ENCODE data around the gene VIL1.

VIL1 gene

DNA sequence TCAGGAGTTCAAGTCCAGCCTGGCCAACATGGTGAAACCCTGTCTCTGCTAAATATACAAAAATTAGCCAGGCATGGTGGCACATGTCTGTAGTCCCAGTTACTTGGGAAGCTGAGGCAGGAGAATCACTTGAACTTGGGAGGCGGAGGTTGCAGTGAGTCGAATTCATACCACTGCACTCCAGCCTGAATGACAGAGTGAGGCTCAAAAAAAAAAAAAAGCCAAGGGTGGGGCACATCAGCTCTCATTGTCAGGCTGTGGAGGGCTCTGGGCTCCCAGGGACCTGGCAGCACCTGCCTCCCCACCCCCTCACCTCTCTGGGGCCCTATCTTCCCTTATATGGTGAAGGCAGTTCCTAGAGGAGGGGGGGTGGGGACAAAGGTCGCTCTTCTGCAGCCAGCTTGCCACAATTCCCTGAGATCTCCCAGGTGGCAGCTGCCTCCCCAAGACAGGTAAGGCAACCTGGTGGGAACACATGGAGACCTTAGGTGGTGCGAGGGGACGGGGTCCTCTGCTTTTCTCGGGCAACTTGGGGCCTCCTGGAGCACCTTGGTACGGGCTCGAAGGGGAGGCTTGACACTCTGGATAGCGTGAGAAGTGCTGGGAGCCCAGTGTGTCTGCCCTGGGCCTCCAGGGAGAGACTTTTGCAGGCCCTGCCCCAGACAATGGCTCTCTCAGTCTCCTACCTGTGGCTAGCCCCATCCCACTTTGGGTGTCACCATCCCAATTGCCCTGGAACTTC, at the start of gene VIL1:
Gene VIL1 (plus strand): TSS at position 407 of the 742 bp plus-strand sequence. CDS start 4,656 bp downstream, outside the sequence.
- DNase-seq (ENCODE audit: low spot score), result no peak

DNA sequence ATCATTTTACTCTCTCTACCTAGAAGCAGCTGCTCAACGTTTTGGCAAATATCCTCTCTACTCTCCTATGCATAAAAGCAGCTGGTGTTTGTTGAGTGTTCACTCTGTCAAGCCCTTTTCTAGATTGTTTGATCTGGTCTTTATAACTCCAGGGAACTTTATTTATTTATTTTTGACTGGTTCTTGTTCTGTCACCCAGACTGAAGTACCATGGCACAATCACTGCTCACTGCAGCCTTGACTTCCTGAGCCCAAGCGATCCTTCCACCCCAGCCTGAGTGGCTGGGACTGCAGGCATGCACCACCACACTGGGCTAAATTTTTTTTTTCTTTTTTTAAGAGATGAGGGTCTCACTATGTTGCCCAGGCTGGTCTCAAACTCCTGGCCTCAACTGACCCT, 49.6 kb upstream of the VIL1 start:
- no peak for DNase-seq (ENCODE audit: low spot score)

- DNase-seq (ENCODE audit: low spot score), result no peak
These were observed 48.4 kb upstream of the VIL1 start for GRCh38 chr2:218370410-218371063.

GRCh38 chr2:218371983-218372350, 47.0 kb upstream of the VIL1 start:
- no peak for DNase-seq (ENCODE audit: low spot score)

DNA sequence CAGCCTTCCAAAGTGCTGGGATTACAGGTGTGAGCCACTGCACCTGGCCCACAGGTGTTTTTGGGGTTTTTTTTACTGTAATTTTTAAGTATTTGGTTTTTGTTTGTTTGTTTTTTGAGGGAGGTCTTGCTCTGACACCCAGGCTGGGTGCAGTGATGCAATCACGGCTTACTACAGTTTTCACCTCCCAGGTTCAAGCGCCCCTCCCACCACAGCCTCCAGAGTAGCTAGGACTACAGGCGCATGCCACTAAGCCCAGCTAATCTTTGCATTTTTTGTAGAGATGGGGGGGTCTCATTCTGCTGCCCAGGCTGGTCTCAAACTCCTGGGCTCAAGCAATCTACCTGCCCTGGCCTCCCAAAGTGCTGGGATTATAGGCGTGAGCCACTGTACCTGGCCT, 44.1 kb upstream of the VIL1 start:
- no peak for DNase-seq (ENCODE audit: low spot score)

- no peak for DNase-seq (ENCODE audit: low spot score)
These were observed 43.7 kb upstream of the VIL1 start for GRCh38 chr2:218375212-218375611.

DNA sequence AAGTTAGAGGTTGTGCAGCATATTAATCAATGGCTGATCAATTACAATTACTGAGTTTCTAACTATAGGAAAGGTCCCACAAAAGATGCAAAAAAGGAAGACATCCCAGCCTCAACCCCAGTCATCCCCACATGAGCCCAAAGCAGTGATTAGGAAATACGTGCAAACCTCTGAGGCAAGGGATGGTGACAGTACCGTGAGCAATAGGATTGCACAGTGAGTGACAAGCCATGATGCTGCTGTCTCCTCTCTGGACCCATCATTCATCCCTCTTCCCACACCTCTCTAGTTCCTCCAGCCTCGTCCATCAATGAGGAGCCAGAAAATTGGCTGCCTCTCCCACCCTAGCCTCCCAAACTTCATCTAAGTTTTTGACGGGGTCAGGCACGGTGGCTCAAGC, 40.9 kb upstream of the VIL1 start:
- DNase-seq (ENCODE audit: low spot score), result no peak

DNA sequence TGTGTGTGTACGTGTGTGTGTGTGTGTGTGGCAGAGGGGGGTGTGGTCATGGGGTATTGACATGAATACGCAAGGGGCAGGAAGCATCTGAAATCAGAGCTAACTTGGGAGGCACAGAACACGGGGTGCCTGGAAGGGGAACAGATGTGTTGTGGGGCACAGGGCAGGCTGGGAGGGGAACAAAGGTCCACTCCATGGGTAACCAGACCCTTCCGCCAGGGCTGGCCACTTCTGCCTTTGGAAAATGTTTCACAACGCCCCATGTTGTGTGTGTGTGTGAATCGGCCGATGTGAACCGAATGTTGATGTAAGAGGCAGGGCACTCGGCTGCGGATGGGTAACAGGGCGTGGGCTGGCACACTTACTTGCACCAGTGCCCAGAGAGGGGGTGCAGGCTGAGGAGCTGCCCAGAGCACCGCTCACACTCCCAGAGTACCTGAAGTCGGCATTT, 37.0 kb upstream of the VIL1 start, which contains the start of gene SLC11A1:
Gene SLC11A1 (plus strand): TSS at position 358 of the 451 bp plus-strand sequence. CDS start 96 bp downstream, outside the sequence.
- DNase-seq (ENCODE audit: low spot score), result no peak

DNA sequence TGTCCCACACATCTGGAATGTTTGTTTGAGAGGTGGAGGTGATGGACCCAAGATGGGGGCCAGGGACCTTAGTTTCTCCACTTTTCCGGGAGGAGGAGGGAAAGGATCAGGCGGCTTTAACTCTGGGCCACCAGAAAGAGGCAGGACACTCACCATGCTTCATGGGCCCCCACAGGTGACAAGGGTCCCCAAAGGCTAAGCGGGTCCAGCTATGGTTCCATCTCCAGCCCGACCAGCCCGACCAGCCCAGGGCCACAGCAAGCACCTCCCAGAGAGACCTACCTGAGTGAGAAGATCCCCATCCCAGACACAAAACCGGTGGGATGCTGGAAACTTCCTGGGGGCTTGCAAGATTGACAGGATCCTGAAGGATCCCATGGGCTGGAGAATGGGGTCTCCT, 36.1 kb upstream of the VIL1 start:
- no peak for DNase-seq (ENCODE audit: low spot score)

DNA sequence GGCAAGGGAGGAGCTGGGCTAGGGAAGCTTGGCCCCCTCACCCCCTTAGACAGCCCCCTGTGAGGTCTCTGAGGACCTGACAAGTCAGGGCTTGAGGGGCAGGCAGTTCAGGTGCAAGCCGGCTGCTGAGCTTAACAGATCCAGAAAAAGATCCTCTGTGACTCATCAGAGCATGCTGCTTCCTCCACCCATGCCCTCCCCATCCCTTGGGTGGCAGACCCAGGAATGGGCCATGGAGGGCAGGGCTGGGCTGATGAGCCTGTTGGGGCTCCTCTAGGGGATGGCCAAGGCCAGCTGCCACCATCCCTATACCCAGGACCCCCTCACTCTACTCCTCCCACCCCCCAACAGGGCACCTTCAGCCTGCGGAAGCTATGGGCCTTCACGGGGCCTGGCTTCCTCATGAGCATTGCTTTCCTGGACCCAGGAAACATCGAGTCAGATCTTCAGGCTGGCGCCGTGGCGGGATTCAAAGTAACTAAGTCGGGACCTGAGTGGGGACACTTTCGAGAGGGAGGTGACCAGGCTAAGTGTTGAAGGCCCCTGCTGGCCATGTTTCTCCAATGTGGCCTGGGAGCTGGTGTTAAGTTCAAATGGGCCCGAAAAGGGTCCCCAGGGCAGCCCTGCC, 34.9 kb upstream of the VIL1 start:
- DNase-seq (ENCODE audit: low spot score), result no peak

- no peak for DNase-seq (ENCODE audit: low spot score)
These were observed 33.9 kb upstream of the VIL1 start for GRCh38 chr2:218384975-218385374.

DNA sequence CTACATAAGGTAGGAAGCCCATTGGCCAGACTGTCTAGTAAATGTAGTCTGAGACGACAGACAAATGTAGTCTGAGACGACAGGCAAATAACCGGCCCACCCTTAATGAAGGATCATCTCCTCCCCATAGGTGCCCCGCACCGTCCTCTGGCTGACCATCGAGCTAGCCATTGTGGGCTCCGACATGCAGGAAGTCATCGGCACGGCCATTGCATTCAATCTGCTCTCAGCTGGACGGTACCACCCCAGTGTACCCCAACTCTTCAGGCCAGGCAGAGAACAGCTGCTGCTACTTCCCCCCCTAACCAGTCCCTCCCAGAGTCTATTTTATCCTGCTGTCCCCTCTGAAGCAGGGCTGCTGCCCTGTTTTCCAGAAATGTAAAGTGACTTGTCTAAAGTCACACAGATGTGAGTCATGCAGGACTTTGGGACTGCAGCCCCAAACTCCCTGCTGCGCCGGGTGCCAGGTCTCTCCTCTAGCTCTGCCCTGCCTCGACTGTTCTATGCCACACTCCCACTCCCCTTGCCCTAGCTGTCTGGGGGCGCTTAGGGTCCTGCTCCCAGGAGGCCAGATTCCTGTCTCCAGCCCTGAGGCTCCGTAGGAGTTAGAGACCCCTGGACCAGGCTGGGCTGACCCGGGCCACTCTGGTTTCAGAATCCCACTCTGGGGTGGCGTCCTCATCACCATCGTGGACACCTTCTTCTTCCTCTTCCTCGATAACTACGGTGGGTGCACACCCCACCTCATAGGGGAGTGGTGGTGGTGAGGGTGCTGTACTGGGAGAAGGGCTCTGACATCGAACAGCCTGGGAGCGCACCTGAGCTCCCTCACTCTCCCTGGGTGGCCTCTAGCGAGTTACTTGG, 32.2 kb upstream of the VIL1 start:
- no peak for DNase-seq (ENCODE audit: low spot score)

DNA sequence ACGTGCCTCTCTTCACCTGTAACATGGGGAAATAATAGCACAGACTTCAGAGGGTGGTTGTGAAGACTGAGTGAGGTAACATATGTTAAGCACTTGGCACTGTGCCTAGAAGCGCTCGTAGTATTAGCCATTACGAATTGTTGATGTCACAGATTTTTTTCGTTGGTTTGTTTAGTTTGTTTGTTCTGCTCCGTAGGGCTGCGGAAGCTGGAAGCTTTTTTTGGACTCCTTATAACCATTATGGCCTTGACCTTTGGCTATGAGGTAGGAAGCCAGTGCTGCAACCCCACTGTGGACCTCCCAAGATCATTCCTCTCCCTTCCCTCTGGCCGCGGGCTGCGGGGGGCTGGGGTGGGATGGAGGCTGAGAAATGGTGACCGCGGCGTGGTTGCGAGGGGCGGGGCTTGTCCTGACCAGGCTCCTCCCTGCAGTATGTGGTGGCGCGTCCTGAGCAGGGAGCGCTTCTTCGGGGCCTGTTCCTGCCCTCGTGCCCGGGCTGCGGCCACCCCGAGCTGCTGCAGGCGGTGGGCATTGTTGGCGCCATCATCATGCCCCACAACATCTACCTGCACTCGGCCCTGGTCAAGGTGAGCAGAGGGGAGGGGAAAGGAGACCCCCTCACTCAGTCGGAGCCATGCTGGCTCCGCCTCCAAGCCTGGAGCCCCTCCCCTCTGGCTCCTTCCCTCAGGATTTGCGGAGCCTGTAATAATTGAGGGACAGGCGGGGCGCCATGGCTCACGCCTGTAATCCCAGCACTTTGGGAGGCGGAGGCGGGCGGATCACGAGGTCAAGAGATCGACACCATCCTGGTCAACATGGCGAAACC, 31.3 kb upstream of the VIL1 start:
- peak; percentile 62 for DNase-seq (ENCODE audit: low spot score)

GRCh38 chr2:218389333-218390150, 29.4 kb upstream of the VIL1 start:
- DNase-seq (ENCODE audit: low spot score), result no peak

DNA sequence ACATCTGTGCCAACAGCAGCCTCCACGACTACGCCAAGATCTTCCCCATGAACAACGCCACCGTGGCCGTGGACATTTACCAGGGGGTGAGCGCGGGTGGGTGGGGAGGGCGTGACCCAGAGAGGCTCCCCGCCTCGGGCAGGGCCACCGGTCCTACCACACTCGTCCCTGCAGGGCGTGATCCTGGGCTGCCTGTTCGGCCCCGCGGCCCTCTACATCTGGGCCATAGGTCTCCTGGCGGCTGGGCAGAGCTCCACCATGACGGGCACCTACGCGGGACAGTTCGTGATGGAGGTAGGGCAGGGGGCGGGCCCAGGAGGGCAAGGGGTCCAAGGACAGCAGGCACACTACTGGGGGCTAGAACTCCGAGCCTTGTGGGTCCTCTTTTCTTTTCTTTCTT, 27.7 kb upstream of the VIL1 start:
- DNase-seq (ENCODE audit: low spot score), result no peak

- DNase-seq (ENCODE audit: low spot score), result no peak
These were observed 26.5 kb upstream of the VIL1 start for GRCh38 chr2:218392459-218392858.

- DNase-seq (ENCODE audit: low spot score), result no peak
These were observed 25.9 kb upstream of the VIL1 start for GRCh38 chr2:218392891-218393462.

DNA sequence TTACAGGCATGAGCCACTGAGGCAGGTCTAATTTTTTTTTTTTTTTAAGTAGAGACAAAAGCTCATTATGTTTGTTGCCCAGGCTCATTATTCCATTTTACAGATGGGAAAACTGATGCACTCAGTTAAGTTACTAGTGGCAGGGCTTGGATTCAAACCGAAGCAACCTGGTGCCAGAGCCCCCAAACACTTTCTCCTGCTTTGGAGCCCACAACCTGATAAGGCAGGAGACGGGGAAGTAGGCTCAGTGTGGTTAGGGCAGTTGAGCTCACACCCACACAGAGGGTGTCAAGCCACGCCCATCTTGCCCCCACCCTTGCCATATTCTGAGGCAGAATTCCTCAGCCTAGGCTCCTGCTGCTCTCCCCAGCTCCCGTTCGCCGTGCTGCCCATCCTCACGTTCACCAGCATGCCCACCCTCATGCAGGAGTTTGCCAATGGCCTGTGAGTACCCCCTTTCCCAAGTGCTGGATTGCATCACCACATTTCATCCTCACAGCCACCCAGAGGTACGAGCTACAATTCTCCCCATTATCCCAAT, 25.1 kb upstream of the VIL1 start:
- DNase-seq (ENCODE audit: low spot score), result no peak

DNA sequence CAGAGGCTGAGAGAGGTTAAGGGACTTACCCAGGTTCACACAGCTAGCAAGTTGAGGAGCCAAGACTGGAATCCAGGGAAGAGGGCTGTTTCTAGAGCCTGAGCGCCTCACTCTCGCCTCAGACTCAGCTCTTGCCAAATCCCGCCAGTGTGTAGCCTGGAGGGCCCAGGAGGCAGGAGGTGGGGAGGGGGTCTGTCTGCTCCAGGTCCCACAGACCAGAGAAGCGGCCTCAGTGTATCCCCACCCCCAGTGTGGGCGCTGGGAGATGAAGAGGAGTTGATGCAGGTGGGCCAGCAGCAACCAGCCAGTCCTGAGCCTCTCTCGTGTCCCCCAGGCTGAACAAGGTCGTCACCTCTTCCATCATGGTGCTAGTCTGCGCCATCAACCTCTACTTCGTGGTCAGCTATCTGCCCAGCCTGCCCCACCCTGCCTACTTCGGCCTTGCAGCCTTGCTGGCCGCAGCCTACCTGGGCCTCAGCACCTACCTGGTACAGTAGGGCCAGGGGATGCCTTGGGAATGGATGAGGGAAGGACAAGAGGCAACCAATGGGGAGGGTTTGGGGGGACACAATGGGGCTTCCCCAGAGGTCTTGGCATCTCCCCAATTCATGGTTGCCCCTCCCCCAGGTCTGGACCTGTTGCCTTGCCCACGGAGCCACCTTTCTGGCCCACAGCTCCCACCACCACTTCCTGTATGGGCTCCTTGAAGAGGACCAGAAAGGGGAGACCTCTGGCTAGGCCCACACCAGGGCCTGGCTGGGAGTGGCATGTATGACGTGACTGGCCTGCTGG, 24.4 kb upstream of the VIL1 start:
- DNase-seq (ENCODE audit: low spot score), result no peak
